Kidney epithelial cell (primary cell): ENCODE measurements around the gene KLK6. TPM values are rescaled to one million over a fixed set of nuclear protein-coding genes. Genes with fewer than 3 reads are reported as not detected.

ENCODE experiments used
- DNase-seq: peaks from one replicate; pipeline ENCODE4 v3.0.0-alpha.2; 2010; ENCODE audit warnings: low read depth
- H3K27me3 ChIP-seq: 2 replicates; pipeline ENCODE4 v1.6.0; 2011; ENCODE audit warnings: low read length; ENCODE audit not compliant: control insufficient read depth, insufficient read depth
- H3K36me3 ChIP-seq: 2 replicates; pipeline ENCODE4 v1.5.1; 2011; ENCODE audit warnings: low read length; ENCODE audit not compliant: control insufficient read depth, insufficient read depth
- H3K4me3 ChIP-seq: 2 replicates; pipeline ENCODE4 v1.5.1; 2011; ENCODE audit warnings: low read depth, mild to moderate bottlenecking, control low read depth, low read length
- total RNA-seq: library from RNA; depleted of rRNA; stranded (reverse); fragments of >200 nt; gene quantifications from 2 replicates; pipeline ENCODE4 v1.2.3, GENCODE V29; 2015
- TF ChIP-seq, protein P1 (sequence below): IDR thresholded peaks from 2 replicates; pipeline ENCODE4 v1.5.1; 2011; ENCODE audit warnings: mild to moderate bottlenecking, moderate library complexity, low read length, control low read depth, inconsistent platforms; ENCODE audit not compliant: insufficient read depth, poor library complexity, severe bottlenecking

KLK6 gene
- total RNA-seq, 1 donor from 2014 or later = 33.5 TPM

GRCh38 chr19:51005248-51005647 lies 35.9 kb upstream of the KLK6 start:
- Histone ChIP-seq H3K36me3 (no peaks in the 10 kb centered on the region), H3K4me3 (no peak overlapping the region), H3K27me3 (peaks cover 3% of the 10 kb centered on the region)
- TF ChIP-seq, protein P1, sequence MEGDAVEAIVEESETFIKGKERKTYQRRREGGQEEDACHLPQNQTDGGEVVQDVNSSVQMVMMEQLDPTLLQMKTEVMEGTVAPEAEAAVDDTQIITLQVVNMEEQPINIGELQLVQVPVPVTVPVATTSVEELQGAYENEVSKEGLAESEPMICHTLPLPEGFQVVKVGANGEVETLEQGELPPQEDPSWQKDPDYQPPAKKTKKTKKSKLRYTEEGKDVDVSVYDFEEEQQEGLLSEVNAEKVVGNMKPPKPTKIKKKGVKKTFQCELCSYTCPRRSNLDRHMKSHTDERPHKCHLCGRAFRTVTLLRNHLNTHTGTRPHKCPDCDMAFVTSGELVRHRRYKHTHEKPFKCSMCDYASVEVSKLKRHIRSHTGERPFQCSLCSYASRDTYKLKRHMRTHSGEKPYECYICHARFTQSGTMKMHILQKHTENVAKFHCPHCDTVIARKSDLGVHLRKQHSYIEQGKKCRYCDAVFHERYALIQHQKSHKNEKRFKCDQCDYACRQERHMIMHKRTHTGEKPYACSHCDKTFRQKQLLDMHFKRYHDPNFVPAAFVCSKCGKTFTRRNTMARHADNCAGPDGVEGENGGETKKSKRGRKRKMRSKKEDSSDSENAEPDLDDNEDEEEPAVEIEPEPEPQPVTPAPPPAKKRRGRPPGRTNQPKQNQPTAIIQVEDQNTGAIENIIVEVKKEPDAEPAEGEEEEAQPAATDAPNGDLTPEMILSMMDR = no peak
- no peak for DNase-seq

GRCh38 chr19:51003316-51003715 lies 33.9 kb upstream of the KLK6 start:
- TF ChIP-seq, protein P1 = no peak
- Histone ChIP-seq H3K36me3 (no peaks in the 10 kb centered on the region), H3K4me3 (no peak overlapping the region), H3K27me3 (peaks cover 3% of the 10 kb centered on the region)
- no peak for DNase-seq

- Histone ChIP-seq H3K4me3 (no peak overlapping the region), H3K36me3 (no peaks in the 10 kb centered on the region), H3K27me3 (peaks cover 3% of the 10 kb centered on the region)
- DNase-seq = no peak
- TF ChIP-seq, protein P1 = no peak
Observed at GRCh38 chr19:51002542-51003311, 33.3 kb upstream of the KLK6 start.

DNA sequence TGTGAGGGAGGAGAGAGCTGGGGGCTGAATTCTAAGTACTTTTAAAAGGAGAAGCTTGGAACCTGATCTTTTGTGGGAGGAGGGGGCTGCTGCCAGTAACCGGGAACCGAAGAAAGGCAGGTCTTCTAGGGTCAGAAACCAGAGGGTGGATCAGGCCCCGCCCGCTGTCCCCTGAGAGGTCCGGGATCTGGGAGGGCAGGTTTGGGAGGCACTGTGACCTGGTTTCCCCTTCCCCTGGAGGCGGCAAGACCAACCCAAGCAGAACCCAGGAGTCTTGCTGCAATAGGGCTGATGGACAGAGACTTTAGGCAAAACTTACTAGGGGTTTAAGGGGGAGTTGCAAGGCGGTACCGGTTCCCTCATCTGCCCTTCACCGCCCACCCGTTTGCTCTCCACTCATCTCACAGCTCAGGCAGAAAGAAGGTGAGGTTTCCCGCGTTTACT lies 32.7 kb upstream of the KLK6 start:
- no peak overlapping the region for H3K4me3 ChIP-seq
- no peak for DNase-seq
- H3K27me3 ChIP-seq = peaks cover 3% of the 10 kb centered on the region
- no peaks in the 10 kb centered on the region for H3K36me3 ChIP-seq
- TF ChIP-seq, protein P1 = no peak

GRCh38 chr19:51001515-51001914 lies 32.1 kb upstream of the KLK6 start, which contains the start of gene KLK8:
KLK8 (minus strand) TSS chr19:51001604; CDS start chr19:51001167, 437 bp downstream.
- Histone ChIP-seq H3K36me3 (no peaks in the 10 kb centered on the region), H3K4me3 (no peak within 1 kb of the TSS)
- DNase-seq = no peak

More at GRCh38 chr19:51001515-51001914, 32.1 kb upstream of the KLK6 start, which contains the start of gene KLK8:
- TF ChIP-seq, protein P1 = no peak
- H3K27me3 ChIP-seq = peaks cover 3% of the 10 kb centered on the region
